Parathyroid adenoma (tissue), 2 donors: ENCODE measurements around the gene BORCS6.

Source experiments
- H2AFZ ChIP-seq: fragments of 300-600 bp; sonication (generic); one replicate; pipeline ENCODE4 v1.7.0; 2017; ENCODE audit warnings: antibody characterized with exemption, mild to moderate bottlenecking
- H3K27ac ChIP-seq: fragments of 300-600 bp; sonication (generic); one replicate; pipeline ENCODE4 v1.7.0; 2017
- H3K27me3 ChIP-seq: fragments of 300-600 bp; sonication (generic); one replicate; pipeline ENCODE4 v1.7.0; 2017; ENCODE audit warnings: low read length; ENCODE audit not compliant: control insufficient read depth, insufficient read depth
- H3K36me3 ChIP-seq: fragments of 300-600 bp; sonication (generic); one replicate; pipeline ENCODE4 v1.7.0; 2017; ENCODE audit warnings: low read length; ENCODE audit not compliant: control insufficient read depth, insufficient read depth
- H3K4me1 ChIP-seq: fragments of 300-600 bp; sonication (generic); one replicate; pipeline ENCODE4 v1.7.0; 2017; ENCODE audit warnings: control low read depth
- H3K4me2 ChIP-seq: fragments of 300-600 bp; sonication (generic); one replicate; pipeline ENCODE4 v1.7.0; 2017; ENCODE audit warnings: low read length
- H3K4me3 ChIP-seq: fragments of 300-600 bp; sonication (generic); one replicate; pipeline ENCODE4 v1.7.0; 2017; ENCODE audit warnings: low read depth, low read length
- H3K79me2 ChIP-seq: fragments of 300-600 bp; sonication (generic); one replicate; pipeline ENCODE4 v1.7.0; 2017; ENCODE audit warnings: control low read depth
- H3K9ac ChIP-seq: fragments of 300-600 bp; sonication (generic); one replicate; pipeline ENCODE4 v1.7.0; 2017; ENCODE audit warnings: mild to moderate bottlenecking
- H3K9me3 ChIP-seq: fragments of 300-600 bp; sonication (generic); one replicate; pipeline ENCODE4 v1.7.0; 2017; ENCODE audit warnings: low read length; ENCODE audit not compliant: control insufficient read depth
- CTCF ChIP-seq: fragments of 300-600 bp; sonication (generic); IDR thresholded peaks from one replicate; pipeline ENCODE4 v1.7.0; 2017; ENCODE audit warnings: antibody characterized with exemption, mild to moderate bottlenecking
- donor health status: primary hyperparathyroidism.

BORCS6 gene

GRCh38 chr17:8152112-8152775, 37.7 kb downstream of the BORCS6 start, which contains the start of gene PER1:
Gene PER1 (minus strand): TSS chr17:8152404. CDS start chr17:8150706, 1,698 bp downstream.
- Histone ChIP-seq H3K27me3 (no peaks in the 10 kb centered on the region), H3K9ac (peak within 1 kb of the TSS; percentile 86), H3K36me3 (no peaks in the 10 kb centered on the region), H3K9me3 (no peaks in the 10 kb centered on the region), H3K27ac (peak within 1 kb of the TSS; percentile 100), H3K4me3 (peak within 1 kb of the TSS; percentile 89), H3K4me2 (peak within 1 kb of the TSS; percentile 95), H3K4me1 (peaks cover 30% of the 10 kb centered on the region), H3K79me2 (peaks cover 54% of the 10 kb centered on the region), H2AFZ (no peak within 1 kb of the TSS)
- no peak for TF ChIP-seq CTCF

GRCh38 chr17:8151641-8152111, 38.3 kb downstream of the BORCS6 start:
- Histone ChIP-seq H3K36me3 (no peaks in the 10 kb centered on the region), H3K4me1 (peaks cover 30% of the 10 kb centered on the region), H3K27me3 (no peaks in the 10 kb centered on the region), H3K9me3 (no peaks in the 10 kb centered on the region), H3K4me2 (peak overlapping the region; percentile 95), H3K9ac (peak overlapping the region; percentile 86), H3K79me2 (peaks cover 59% of the 10 kb centered on the region), H2AFZ (no peak overlapping the region), H3K4me3 (peak overlapping the region; percentile 89), H3K27ac (peak overlapping the region; percentile 100)
- TF ChIP-seq CTCF, result no peak

GRCh38 chr17:8151120-8151640, 38.8 kb downstream of the BORCS6 start:
- H3K4me1 ChIP-seq, result peaks cover 30% of the 10 kb centered on the region
- H3K4me3 ChIP-seq, result peak overlapping the region; percentile 89
- peaks cover 59% of the 10 kb centered on the region for H3K79me2 ChIP-seq
- peak overlapping the region; percentile 86 for H3K9ac ChIP-seq
- H3K36me3 ChIP-seq, result no peaks in the 10 kb centered on the region
- no peak overlapping the region for H2AFZ ChIP-seq
- H3K4me2 ChIP-seq, result peak overlapping the region; percentile 95
- no peak for TF ChIP-seq CTCF
- no peaks in the 10 kb centered on the region for H3K27me3 ChIP-seq
- no peaks in the 10 kb centered on the region for H3K9me3 ChIP-seq
- peak overlapping the region; percentile 100 for H3K27ac ChIP-seq

- H3K4me1 ChIP-seq, result peaks cover 30% of the 10 kb centered on the region
- peak overlapping the region; percentile 95 for H3K4me2 ChIP-seq
- no peaks in the 10 kb centered on the region for H3K9me3 ChIP-seq
- no peaks in the 10 kb centered on the region for H3K27me3 ChIP-seq
- peak overlapping the region; percentile 89 for H3K4me3 ChIP-seq
- no peak for TF ChIP-seq CTCF
- H3K27ac ChIP-seq, result peak overlapping the region; percentile 100
- no peaks in the 10 kb centered on the region for H3K36me3 ChIP-seq
- no peak overlapping the region for H3K9ac ChIP-seq
- H3K79me2 ChIP-seq, result peaks cover 53% of the 10 kb centered on the region
- no peak overlapping the region for H2AFZ ChIP-seq
Observed at GRCh38 chr17:8150194-8151119, 39.5 kb downstream of the BORCS6 start.
